Measurements from ENCODE around the gene SPRR2E.

DNA sequence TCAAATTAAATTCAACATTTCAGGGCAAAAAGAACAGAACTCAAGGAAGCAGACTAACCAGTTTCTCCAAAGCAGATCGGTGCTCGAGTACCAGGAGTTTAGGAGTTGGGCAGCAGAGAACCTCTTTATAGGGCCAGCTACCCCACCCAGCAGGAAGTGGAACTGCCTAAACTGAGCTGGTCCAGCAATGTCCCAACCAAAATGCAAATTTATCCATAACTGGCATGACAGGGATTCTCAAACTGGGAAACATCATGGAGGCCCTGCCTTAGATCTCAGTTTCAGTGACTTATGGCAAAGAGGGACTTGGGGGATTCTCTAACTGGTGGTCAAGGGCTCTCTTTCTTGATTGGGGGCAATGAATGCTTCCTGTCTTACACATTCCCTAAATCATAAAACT, 22.8 kb downstream of the SPRR2E start, which contains the start of gene SPRR2B:
- TF ChIP-seq POLR2AphosphoS5 (IDR thresholded peaks at IDR 0.05; ENCODE audit: low read depth, low read length) (no peak), TAF1 (IDR thresholded peaks at IDR 0.05; ENCODE audit: borderline replicate concordance, insufficient read depth, low read length) (no peak), SIN3A (IDR thresholded peaks at IDR 0.05; ENCODE audit: borderline replicate concordance, insufficient read depth, low read length) (no peak), FOXP2 (optimal IDR thresholded peaks at IDR 0.05; ENCODE audit: borderline replicate concordance, extremely low read depth, extremely low read length, insufficient read depth) (no peak)
- TF ChIP-seq, protein P1, sequence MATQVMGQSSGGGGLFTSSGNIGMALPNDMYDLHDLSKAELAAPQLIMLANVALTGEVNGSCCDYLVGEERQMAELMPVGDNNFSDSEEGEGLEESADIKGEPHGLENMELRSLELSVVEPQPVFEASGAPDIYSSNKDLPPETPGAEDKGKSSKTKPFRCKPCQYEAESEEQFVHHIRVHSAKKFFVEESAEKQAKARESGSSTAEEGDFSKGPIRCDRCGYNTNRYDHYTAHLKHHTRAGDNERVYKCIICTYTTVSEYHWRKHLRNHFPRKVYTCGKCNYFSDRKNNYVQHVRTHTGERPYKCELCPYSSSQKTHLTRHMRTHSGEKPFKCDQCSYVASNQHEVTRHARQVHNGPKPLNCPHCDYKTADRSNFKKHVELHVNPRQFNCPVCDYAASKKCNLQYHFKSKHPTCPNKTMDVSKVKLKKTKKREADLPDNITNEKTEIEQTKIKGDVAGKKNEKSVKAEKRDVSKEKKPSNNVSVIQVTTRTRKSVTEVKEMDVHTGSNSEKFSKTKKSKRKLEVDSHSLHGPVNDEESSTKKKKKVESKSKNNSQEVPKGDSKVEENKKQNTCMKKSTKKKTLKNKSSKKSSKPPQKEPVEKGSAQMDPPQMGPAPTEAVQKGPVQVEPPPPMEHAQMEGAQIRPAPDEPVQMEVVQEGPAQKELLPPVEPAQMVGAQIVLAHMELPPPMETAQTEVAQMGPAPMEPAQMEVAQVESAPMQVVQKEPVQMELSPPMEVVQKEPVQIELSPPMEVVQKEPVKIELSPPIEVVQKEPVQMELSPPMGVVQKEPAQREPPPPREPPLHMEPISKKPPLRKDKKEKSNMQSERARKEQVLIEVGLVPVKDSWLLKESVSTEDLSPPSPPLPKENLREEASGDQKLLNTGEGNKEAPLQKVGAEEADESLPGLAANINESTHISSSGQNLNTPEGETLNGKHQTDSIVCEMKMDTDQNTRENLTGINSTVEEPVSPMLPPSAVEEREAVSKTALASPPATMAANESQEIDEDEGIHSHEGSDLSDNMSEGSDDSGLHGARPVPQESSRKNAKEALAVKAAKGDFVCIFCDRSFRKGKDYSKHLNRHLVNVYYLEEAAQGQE (IDR thresholded peaks at IDR 0.05; ENCODE audit: insufficient read depth in 1 of 2, low read depth in 2 of 2, low read length in 2 of 2) = no peak
